ENCODE data around the gene COL4A2. TPM values are rescaled to one million over a fixed set of nuclear protein-coding genes. Genes with fewer than 3 reads are reported as not detected.

The COL4A2 gene
- total and polyA plus RNA-seq, 4 donors = 8.0 to 45.2 (median 40.3) TPM

DNA sequence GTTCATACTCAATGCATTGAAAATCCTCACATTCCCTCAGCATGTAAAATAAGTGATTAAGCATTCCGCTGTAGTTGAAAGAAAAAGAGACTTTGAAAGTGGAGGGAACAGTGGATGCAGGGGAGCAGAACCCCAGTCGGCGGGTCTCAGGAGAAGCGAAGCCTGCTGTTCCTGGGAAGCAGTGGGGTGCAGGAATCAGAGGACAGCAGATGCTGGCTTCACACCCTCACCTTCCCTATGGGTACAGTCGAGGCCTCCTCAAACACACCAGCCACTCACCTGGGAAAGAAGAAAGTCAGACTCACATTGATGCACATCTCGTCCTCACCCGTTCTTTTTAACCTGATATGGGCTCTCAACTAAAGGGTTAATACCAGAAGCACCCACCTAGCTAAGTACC lies 38.2 kb downstream of the COL4A2 start:
- H3K4me1 ChIP-seq (ENCODE audit: control insufficient read depth in 4 of 4, insufficient read depth in 4 of 4, low read length in 3 of 4) = no peaks in the 10 kb centered on the region
- H3K9ac ChIP-seq (ENCODE audit: low read depth in 1 of 2, low read length in 2 of 2) = no peak overlapping the region
- no peak for DNase-seq (ENCODE audit: low spot score)
- no peak overlapping the region for H3K27ac ChIP-seq (ENCODE audit: low read depth in 1 of 2, low read length in 2 of 2)
- H3K36me3 ChIP-seq (ENCODE audit: control insufficient read depth in 4 of 4, insufficient read depth in 3 of 4, low read depth in 1 of 4, low read length in 3 of 4) = no peaks in the 10 kb centered on the region
- peaks cover 0 to 3% (median 0%) of the 10 kb centered on the region in 4 donors for H3K27me3 ChIP-seq (ENCODE audit: control insufficient read depth in 4 of 4, insufficient read depth in 4 of 4, low read length in 3 of 4)
- no peak overlapping the region for H3K4me3 ChIP-seq (ENCODE audit: low read depth in 1 of 3, low read length in 3 of 3)
- 85% methylated on average over 7 of the region's 7 CpGs for WGBS
- no peaks in the 10 kb centered on the region for H3K9me3 ChIP-seq (ENCODE audit: control insufficient read depth in 4 of 4, low read length in 3 of 4)
- TF ChIP-seq FOXA1 (IDR thresholded peaks at IDR 0.05) (no peak), SP1 (IDR thresholded peaks at IDR 0.05) (no peak), RXRA (IDR thresholded peaks at IDR 0.05) (no peak)
- TF ChIP-seq, protein P1, sequence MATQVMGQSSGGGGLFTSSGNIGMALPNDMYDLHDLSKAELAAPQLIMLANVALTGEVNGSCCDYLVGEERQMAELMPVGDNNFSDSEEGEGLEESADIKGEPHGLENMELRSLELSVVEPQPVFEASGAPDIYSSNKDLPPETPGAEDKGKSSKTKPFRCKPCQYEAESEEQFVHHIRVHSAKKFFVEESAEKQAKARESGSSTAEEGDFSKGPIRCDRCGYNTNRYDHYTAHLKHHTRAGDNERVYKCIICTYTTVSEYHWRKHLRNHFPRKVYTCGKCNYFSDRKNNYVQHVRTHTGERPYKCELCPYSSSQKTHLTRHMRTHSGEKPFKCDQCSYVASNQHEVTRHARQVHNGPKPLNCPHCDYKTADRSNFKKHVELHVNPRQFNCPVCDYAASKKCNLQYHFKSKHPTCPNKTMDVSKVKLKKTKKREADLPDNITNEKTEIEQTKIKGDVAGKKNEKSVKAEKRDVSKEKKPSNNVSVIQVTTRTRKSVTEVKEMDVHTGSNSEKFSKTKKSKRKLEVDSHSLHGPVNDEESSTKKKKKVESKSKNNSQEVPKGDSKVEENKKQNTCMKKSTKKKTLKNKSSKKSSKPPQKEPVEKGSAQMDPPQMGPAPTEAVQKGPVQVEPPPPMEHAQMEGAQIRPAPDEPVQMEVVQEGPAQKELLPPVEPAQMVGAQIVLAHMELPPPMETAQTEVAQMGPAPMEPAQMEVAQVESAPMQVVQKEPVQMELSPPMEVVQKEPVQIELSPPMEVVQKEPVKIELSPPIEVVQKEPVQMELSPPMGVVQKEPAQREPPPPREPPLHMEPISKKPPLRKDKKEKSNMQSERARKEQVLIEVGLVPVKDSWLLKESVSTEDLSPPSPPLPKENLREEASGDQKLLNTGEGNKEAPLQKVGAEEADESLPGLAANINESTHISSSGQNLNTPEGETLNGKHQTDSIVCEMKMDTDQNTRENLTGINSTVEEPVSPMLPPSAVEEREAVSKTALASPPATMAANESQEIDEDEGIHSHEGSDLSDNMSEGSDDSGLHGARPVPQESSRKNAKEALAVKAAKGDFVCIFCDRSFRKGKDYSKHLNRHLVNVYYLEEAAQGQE (IDR thresholded peaks at IDR 0.05) = no peak

DNA sequence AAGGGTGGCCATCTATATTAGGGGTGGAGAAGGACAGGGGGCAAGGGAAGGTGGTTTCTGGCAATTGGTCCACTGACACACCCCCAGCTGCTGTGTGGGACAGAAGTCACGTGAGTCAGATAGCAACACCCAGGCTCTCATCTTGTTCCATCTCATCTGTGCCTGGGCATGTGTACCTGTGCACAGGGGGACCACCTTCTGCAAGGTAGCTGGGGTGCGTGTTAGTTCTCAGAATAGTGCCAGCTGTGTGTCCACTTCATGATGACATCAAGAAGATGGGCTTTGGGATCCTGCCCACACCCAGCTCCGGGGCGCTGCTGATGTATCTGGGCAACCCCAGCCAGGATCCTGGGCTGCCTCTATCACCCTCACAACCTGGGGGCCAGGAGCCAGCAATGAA lies 38.6 kb downstream of the COL4A2 start:
- TF ChIP-seq, protein P2, sequence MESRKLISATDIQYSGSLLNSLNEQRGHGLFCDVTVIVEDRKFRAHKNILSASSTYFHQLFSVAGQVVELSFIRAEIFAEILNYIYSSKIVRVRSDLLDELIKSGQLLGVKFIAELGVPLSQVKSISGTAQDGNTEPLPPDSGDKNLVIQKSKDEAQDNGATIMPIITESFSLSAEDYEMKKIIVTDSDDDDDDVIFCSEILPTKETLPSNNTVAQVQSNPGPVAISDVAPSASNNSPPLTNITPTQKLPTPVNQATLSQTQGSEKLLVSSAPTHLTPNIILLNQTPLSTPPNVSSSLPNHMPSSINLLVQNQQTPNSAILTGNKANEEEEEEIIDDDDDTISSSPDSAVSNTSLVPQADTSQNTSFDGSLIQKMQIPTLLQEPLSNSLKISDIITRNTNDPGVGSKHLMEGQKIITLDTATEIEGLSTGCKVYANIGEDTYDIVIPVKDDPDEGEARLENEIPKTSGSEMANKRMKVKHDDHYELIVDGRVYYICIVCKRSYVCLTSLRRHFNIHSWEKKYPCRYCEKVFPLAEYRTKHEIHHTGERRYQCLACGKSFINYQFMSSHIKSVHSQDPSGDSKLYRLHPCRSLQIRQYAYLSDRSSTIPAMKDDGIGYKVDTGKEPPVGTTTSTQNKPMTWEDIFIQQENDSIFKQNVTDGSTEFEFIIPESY (IDR thresholded peaks at IDR 0.05) = no peak
- TF ChIP-seq NR2F2 (IDR thresholded peaks at IDR 0.05) (no peak), FOXA1 (IDR thresholded peaks at IDR 0.05) (no peak), JUND (IDR thresholded peaks at IDR 0.05) (no peak), YY1 (IDR thresholded peaks at IDR 0.05) (no peak), HNF4G (IDR thresholded peaks at IDR 0.05) (no peak), GABPA (IDR thresholded peaks at IDR 0.05 in 1 of 2, conservative IDR thresholded peaks at IDR 0.05 in 1 of 2) (no peak), RXRA (IDR thresholded peaks at IDR 0.05) (no peak), HNF4A (conservative IDR thresholded peaks at IDR 0.05) (no peak)
- TF ChIP-seq, protein P3, sequence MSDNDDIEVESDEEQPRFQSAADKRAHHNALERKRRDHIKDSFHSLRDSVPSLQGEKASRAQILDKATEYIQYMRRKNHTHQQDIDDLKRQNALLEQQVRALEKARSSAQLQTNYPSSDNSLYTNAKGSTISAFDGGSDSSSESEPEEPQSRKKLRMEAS (IDR thresholded peaks at IDR 0.05) = no peak
- TF ChIP-seq, protein P1 (IDR thresholded peaks at IDR 0.05) = no peak
- TF ChIP-seq, protein P4, sequence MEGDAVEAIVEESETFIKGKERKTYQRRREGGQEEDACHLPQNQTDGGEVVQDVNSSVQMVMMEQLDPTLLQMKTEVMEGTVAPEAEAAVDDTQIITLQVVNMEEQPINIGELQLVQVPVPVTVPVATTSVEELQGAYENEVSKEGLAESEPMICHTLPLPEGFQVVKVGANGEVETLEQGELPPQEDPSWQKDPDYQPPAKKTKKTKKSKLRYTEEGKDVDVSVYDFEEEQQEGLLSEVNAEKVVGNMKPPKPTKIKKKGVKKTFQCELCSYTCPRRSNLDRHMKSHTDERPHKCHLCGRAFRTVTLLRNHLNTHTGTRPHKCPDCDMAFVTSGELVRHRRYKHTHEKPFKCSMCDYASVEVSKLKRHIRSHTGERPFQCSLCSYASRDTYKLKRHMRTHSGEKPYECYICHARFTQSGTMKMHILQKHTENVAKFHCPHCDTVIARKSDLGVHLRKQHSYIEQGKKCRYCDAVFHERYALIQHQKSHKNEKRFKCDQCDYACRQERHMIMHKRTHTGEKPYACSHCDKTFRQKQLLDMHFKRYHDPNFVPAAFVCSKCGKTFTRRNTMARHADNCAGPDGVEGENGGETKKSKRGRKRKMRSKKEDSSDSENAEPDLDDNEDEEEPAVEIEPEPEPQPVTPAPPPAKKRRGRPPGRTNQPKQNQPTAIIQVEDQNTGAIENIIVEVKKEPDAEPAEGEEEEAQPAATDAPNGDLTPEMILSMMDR (IDR thresholded peaks at IDR 0.05; ENCODE audit: low read depth, low read length, missing input control) = no peak
- DNase-seq (ENCODE audit: low spot score) = no peak
- Histone ChIP-seq H3K9ac (ENCODE audit: low read depth in 1 of 2, low read length in 2 of 2) (no peak overlapping the region), H3K4me1 (ENCODE audit: control insufficient read depth in 4 of 4, insufficient read depth in 4 of 4, low read length in 3 of 4) (no peaks in the 10 kb centered on the region), H3K27ac (ENCODE audit: low read depth in 1 of 2, low read length in 2 of 2) (no peak overlapping the region), H3K27me3 (ENCODE audit: control insufficient read depth in 4 of 4, insufficient read depth in 4 of 4, low read length in 3 of 4) (peaks cover 0 to 3% (median 0%) of the 10 kb centered on the region in 4 donors), H3K9me3 (ENCODE audit: control insufficient read depth in 4 of 4, low read length in 3 of 4) (no peaks in the 10 kb centered on the region), H3K36me3 (ENCODE audit: control insufficient read depth in 4 of 4, insufficient read depth in 3 of 4, low read depth in 1 of 4, low read length in 3 of 4) (no peaks in the 10 kb centered on the region), H3K4me3 (ENCODE audit: low read depth in 1 of 3, low read length in 3 of 3) (no peak overlapping the region)
- WGBS = 86% methylated on average over 4 of the region's 4 CpGs

Measured in liver (tissue), 9 donors.